Nephron (organoid): Measurements from ENCODE around the gene CEP290.

Experiments
- H3K27ac Mint-ChIP-seq, 3 experiments: 2 replicates each; pipeline ENCODE4 v1.8.0; 2020; ENCODE audit warnings: mixed read lengths in 3 of 3, mild to moderate bottlenecking in 2 of 3, moderate library complexity in 1 of 3
- H3K27me3 Mint-ChIP-seq: 2 replicates; pipeline ENCODE4 v1.8.0; 2021; ENCODE audit warnings: low read depth, mild to moderate bottlenecking, moderate library complexity, mixed read lengths
- H3K36me3 Mint-ChIP-seq: 2 replicates; pipeline ENCODE4 v1.8.0; 2020; ENCODE audit warnings: low read depth, mixed read lengths
- H3K4me1 Mint-ChIP-seq: 2 replicates; pipeline ENCODE4 v1.8.0; 2020; ENCODE audit warnings: mixed read lengths
- H3K4me3 Mint-ChIP-seq, 3 experiments: 2 replicates each; pipeline ENCODE4 v1.8.0; 2020; ENCODE audit warnings: mild to moderate bottlenecking in 3 of 3, mixed read lengths in 3 of 3, moderate library complexity in 2 of 3
- H3K9me3 Mint-ChIP-seq: 2 replicates; pipeline ENCODE4 v1.8.0; 2020; ENCODE audit warnings: mixed read lengths
- TF ChIP-seq, protein P1 (sequence below), 3 experiments: fragments of 200-600 bp; sonication (generic); IDR thresholded peaks; one replicate each; pipeline ENCODE4 v1.5.0; 2021; ENCODE audit warnings: antibody characterized with exemption in 3 of 3; ENCODE audit not compliant: unreplicated experiment in 3 of 3

Gene CEP290, protein sequence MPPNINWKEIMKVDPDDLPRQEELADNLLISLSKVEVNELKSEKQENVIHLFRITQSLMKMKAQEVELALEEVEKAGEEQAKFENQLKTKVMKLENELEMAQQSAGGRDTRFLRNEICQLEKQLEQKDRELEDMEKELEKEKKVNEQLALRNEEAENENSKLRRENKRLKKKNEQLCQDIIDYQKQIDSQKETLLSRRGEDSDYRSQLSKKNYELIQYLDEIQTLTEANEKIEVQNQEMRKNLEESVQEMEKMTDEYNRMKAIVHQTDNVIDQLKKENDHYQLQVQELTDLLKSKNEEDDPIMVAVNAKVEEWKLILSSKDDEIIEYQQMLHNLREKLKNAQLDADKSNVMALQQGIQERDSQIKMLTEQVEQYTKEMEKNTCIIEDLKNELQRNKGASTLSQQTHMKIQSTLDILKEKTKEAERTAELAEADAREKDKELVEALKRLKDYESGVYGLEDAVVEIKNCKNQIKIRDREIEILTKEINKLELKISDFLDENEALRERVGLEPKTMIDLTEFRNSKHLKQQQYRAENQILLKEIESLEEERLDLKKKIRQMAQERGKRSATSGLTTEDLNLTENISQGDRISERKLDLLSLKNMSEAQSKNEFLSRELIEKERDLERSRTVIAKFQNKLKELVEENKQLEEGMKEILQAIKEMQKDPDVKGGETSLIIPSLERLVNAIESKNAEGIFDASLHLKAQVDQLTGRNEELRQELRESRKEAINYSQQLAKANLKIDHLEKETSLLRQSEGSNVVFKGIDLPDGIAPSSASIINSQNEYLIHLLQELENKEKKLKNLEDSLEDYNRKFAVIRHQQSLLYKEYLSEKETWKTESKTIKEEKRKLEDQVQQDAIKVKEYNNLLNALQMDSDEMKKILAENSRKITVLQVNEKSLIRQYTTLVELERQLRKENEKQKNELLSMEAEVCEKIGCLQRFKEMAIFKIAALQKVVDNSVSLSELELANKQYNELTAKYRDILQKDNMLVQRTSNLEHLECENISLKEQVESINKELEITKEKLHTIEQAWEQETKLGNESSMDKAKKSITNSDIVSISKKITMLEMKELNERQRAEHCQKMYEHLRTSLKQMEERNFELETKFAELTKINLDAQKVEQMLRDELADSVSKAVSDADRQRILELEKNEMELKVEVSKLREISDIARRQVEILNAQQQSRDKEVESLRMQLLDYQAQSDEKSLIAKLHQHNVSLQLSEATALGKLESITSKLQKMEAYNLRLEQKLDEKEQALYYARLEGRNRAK (N-terminal part only)

DNA sequence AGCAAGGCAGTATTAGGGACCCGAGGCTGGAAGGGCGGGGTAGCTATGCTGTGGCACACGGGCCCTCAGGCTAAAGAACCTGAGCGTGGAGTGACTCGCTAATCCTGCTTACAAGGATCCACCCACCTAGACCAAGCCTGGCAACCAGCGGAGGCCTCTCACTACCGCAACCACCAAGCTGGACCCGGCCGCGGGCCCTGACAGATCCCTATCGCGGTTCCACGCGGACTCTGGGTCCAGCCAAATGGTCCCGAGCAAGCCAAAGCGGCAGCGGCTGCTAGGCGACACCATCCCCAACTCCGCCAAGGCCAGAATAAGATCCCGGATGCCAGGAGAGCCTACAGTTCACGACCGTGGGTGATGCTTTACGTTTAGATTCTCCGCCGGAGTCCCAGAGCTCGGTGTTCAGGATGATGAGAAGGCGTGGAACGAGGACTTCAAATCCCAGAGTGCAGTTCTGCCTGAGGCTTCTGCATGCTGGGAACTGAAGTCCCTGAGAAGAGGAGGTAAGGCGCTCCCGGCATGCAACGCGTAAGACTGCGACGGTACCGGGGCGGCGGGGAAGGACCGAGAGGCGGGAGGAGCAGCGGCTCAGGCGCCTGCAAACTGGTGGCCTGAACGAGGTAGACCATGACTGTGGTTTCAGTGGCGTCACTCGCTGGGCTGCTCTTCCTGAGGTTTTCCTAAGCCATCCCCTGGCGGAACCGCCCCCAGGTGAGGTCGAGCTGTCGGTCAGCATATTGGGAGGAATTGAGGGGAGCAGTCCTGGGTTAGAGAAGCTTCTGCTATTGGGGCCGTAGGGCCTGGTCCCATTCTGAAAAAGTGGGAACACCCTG lies at the start of gene CEP290, which contains the start of gene TMTC3:
Gene CEP290 (minus strand): TSS at position 315 of the 836 bp plus-strand sequence. CDS start 781 bp downstream, outside the sequence.
Gene TMTC3 (plus strand): TSS at position 534 of the 836 bp plus-strand sequence. CDS start 6,009 bp downstream, outside the sequence.
- Mint-ChIP-seq H3K27me3 (no peaks in the 10 kb centered on the region), H3K36me3 (peaks cover 23% of the 10 kb centered on the region), H3K4me1 (peaks cover 25% of the 10 kb centered on the region), H3K27ac (peak within 1 kb of the TSS; percentile 22 to 90 (median 83)), H3K9me3 (no peaks in the 10 kb centered on the region), H3K4me3 (peak within 1 kb of the TSS; percentile 88 to 90 (median 89))
- TF ChIP-seq, protein P1, sequence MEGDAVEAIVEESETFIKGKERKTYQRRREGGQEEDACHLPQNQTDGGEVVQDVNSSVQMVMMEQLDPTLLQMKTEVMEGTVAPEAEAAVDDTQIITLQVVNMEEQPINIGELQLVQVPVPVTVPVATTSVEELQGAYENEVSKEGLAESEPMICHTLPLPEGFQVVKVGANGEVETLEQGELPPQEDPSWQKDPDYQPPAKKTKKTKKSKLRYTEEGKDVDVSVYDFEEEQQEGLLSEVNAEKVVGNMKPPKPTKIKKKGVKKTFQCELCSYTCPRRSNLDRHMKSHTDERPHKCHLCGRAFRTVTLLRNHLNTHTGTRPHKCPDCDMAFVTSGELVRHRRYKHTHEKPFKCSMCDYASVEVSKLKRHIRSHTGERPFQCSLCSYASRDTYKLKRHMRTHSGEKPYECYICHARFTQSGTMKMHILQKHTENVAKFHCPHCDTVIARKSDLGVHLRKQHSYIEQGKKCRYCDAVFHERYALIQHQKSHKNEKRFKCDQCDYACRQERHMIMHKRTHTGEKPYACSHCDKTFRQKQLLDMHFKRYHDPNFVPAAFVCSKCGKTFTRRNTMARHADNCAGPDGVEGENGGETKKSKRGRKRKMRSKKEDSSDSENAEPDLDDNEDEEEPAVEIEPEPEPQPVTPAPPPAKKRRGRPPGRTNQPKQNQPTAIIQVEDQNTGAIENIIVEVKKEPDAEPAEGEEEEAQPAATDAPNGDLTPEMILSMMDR (IDR thresholded peaks at IDR 0.05; ENCODE audit: unreplicated experiment in 3 of 3) = no peak

- H3K4me1 Mint-ChIP-seq = no peaks in the 10 kb centered on the region
- TF ChIP-seq, protein P1 (IDR thresholded peaks at IDR 0.05; ENCODE audit: unreplicated experiment in 3 of 3) = no peak
- peaks cover 4% of the 10 kb centered on the region for H3K9me3 Mint-ChIP-seq
- H3K27me3 Mint-ChIP-seq = no peaks in the 10 kb centered on the region
- H3K36me3 Mint-ChIP-seq = peaks cover 42% of the 10 kb centered on the region
- no peak overlapping the region for H3K4me3 Mint-ChIP-seq
- no peak overlapping the region for H3K27ac Mint-ChIP-seq
Measured at GRCh38 chr12:88188180-88188579, 46.3 kb upstream of the CEP290 start.

- Mint-ChIP-seq H3K4me3 (no peak overlapping the region), H3K27me3 (no peaks in the 10 kb centered on the region), H3K27ac (no peak overlapping the region), H3K4me1 (no peaks in the 10 kb centered on the region), H3K36me3 (peaks cover 48% of the 10 kb centered on the region), H3K9me3 (peaks cover 4% of the 10 kb centered on the region)
- TF ChIP-seq, protein P1 (IDR thresholded peaks at IDR 0.05; ENCODE audit: unreplicated experiment in 3 of 3) = no peak
Measured at GRCh38 chr12:88187571-88187970, 45.7 kb upstream of the CEP290 start.

DNA sequence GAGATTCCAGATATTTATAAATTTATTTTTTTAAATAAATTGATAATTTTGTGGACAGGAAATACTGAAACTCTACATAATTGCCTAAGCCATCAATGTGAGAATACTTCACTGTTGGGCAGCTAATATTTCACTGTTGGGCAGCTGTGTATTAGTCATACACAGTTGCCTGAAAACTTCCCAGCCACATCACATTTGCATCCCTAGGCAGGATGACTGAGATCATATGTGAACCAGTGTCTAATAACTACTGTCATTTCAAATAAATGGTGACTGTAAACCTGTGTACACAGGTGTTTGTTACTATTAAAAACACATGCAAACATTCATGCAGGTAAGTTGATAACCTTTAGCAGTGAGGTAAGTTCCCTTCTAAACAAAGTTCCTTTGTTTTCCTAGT lies 44.1 kb upstream of the CEP290 start:
- H3K36me3 Mint-ChIP-seq = peaks cover 57% of the 10 kb centered on the region
- TF ChIP-seq, protein P1 (IDR thresholded peaks at IDR 0.05; ENCODE audit: unreplicated experiment in 3 of 3) = no peak
- H3K4me3 Mint-ChIP-seq = no peak overlapping the region
- H3K27me3 Mint-ChIP-seq = no peaks in the 10 kb centered on the region
- H3K9me3 Mint-ChIP-seq = peaks cover 4% of the 10 kb centered on the region
- no peaks in the 10 kb centered on the region for H3K4me1 Mint-ChIP-seq
- no peak overlapping the region for H3K27ac Mint-ChIP-seq

DNA sequence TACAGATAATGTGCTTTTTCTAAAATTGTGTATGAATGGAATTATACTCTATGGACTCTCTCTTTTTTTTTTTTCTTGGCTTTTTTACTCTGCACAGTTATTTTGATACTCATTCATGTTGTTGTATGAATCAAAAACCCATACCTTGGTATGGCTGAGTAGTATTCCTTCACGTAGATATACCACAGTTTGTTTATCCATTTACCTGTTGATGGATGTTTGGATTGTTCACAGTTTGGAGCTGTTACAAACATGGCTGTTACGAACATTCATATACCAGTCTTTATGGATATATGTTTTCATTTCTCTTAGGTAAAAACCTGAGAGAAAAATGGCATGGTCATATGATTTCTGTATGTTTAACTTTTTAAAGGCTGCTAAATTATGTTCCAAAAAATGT lies 43.4 kb upstream of the CEP290 start:
- no peak overlapping the region for H3K4me3 Mint-ChIP-seq
- H3K9me3 Mint-ChIP-seq = peaks cover 4% of the 10 kb centered on the region
- peaks cover 64% of the 10 kb centered on the region for H3K36me3 Mint-ChIP-seq
- H3K27ac Mint-ChIP-seq = no peak overlapping the region
- H3K4me1 Mint-ChIP-seq = no peaks in the 10 kb centered on the region
- no peaks in the 10 kb centered on the region for H3K27me3 Mint-ChIP-seq
- TF ChIP-seq, protein P1 (IDR thresholded peaks at IDR 0.05; ENCODE audit: unreplicated experiment in 3 of 3) = no peak
